Stimulated activated naive CD8-positive, alpha-beta T cell treated with anti-CD3 and anti-CD28 coated beads, Interleukin-15, Interleukin-2, amounts not matched to agents 100 U/mL and 50 U/mL, for 24 hours (primary cell): ENCODE measurements around the gene HMCN2.
"Not testable (repeated sequence)": the region's sequence is repeated elsewhere in the genome, so short reads cannot be mapped to it uniquely, and the experiment has no call there.

ENCODE experiments used
- ATAC-seq: fragments of 150-1000 bp; cut with Tn5 transposase; one replicate; pipeline ENCODE4 v1.10.0; 2021
- DNase-seq: peaks from one replicate; pipeline ENCODE4 v3.0.0; 2021

The HMCN2 gene

GRCh38 chr9:130394814-130395470, 129.4 kb downstream of the HMCN2 start:
- no peak for ATAC-seq
- no peak for DNase-seq

- DNase-seq, result no peak
- no peak for ATAC-seq
Measured at GRCh38 chr9:130395810-130396435, 130.4 kb downstream of the HMCN2 start.

- ATAC-seq, result no peak
- no peak for DNase-seq
Measured at GRCh38 chr9:130396581-130396980, 131.0 kb downstream of the HMCN2 start.

GRCh38 chr9:130398487-130399240, 133.1 kb downstream of the HMCN2 start:
- ATAC-seq (no peak), DNase-seq (no peak)

GRCh38 chr9:130399768-130400167, 134.2 kb downstream of the HMCN2 start:
- ATAC-seq (no peak), DNase-seq (no peak)

GRCh38 chr9:130400870-130401269, 135.3 kb downstream of the HMCN2 start:
- no peak for DNase-seq
- ATAC-seq, result no peak

GRCh38 chr9:130401742-130402141, 136.2 kb downstream of the HMCN2 start:
- ATAC-seq, result not testable (repeated sequence)

GRCh38 chr9:130402243-130402642, 136.7 kb downstream of the HMCN2 start:
- DNase-seq, result no peak
- ATAC-seq, result no peak

More at GRCh38 chr9:130401742-130402141, 136.2 kb downstream of the HMCN2 start:
- not testable (repeated sequence) for DNase-seq

- DNase-seq (no peak), ATAC-seq (no peak)
Measured at GRCh38 chr9:130402645-130403440, 137.3 kb downstream of the HMCN2 start.

GRCh38 chr9:130405657-130406257, 140.2 kb downstream of the HMCN2 start:
- DNase-seq (no peak), ATAC-seq (no peak)

- ATAC-seq (no peak), DNase-seq (no peak)
Measured at GRCh38 chr9:130406278-130406895, 140.8 kb downstream of the HMCN2 start.

GRCh38 chr9:130407916-130408663, 142.5 kb downstream of the HMCN2 start:
- no peak for ATAC-seq
- DNase-seq, result no peak

- no peak for DNase-seq
- ATAC-seq, result no peak
Measured at GRCh38 chr9:130408669-130409068, 143.1 kb downstream of the HMCN2 start.

GRCh38 chr9:130409246-130409645, 143.7 kb downstream of the HMCN2 start:
- DNase-seq (no peak), ATAC-seq (no peak)

GRCh38 chr9:130410443-130410842, 144.9 kb downstream of the HMCN2 start:
- ATAC-seq (no peak), DNase-seq (no peak)

GRCh38 chr9:130411566-130411915, 146.0 kb downstream of the HMCN2 start:
- DNase-seq (no peak), ATAC-seq (no peak)

GRCh38 chr9:130414081-130414731, 148.6 kb downstream of the HMCN2 start:
- DNase-seq (no peak), ATAC-seq (no peak)

GRCh38 chr9:130414910-130415746, 149.6 kb downstream of the HMCN2 start:
- DNase-seq (no peak), ATAC-seq (no peak)

- DNase-seq (no peak), ATAC-seq (no peak)
Measured at GRCh38 chr9:130417602-130418001, 152.0 kb downstream of the HMCN2 start.
